HEK293T (cell line): ENCODE results near the gene SFSWAP.
"Not testable (repeated sequence)": the region's sequence is repeated elsewhere in the genome, so short reads cannot be mapped to it uniquely, and the experiment has no call there.

Experiments used
- ARNT ChIP-seq: fragments of 450-650 bp; IDR thresholded peaks from 2 replicates; pipeline ENCODE4 v1.6.1; 2017; ENCODE audit warnings: mild to moderate bottlenecking
- BHLHE40 ChIP-seq: fragments of 450-650 bp; IDR thresholded peaks from 2 replicates; pipeline ENCODE4 v1.6.1; 2016; ENCODE audit warnings: mild to moderate bottlenecking, moderate library complexity, borderline replicate concordance
- FOXA1 ChIP-seq: fragments of 450-650 bp; IDR thresholded peaks from 2 replicates; pipeline ENCODE4 v1.6.1; 2016; ENCODE audit warnings: mild to moderate bottlenecking
- FOXM1 ChIP-seq: fragments of 450-650 bp; IDR thresholded peaks from 2 replicates; pipeline ENCODE4 v1.6.1; 2017; ENCODE audit warnings: mild to moderate bottlenecking, borderline replicate concordance
- HDGF ChIP-seq: fragments of 450-650 bp; IDR thresholded peaks from 2 replicates; pipeline ENCODE4 v1.6.1; 2017; ENCODE audit warnings: antibody characterized with exemption, borderline replicate concordance
- LEF1 ChIP-seq: fragments of 450-650 bp; IDR thresholded peaks from 2 replicates; pipeline ENCODE4 v1.6.1; 2017; ENCODE audit warnings: mild to moderate bottlenecking, borderline replicate concordance
- SP1 ChIP-seq: fragments of 450-650 bp; IDR thresholded peaks from 2 replicates; pipeline ENCODE4 v1.6.1; 2017
- SUZ12 ChIP-seq: fragments of 450-650 bp; IDR thresholded peaks from 2 replicates; pipeline ENCODE4 v1.6.1; 2016; ENCODE audit warnings: mild to moderate bottlenecking

- TF ChIP-seq FOXA1, BHLHE40, HDGF, FOXM1, ARNT, SP1, LEF1, SUZ12: not testable (repeated sequence)
These were observed 49.5 kb upstream of the SFSWAP start for GRCh38 chr12:131661170-131661985.
